ENCODE results near the gene HCFC1R1. TPM values are rescaled to one million over a fixed set of nuclear protein-coding genes. Genes with fewer than 3 reads are reported as not detected.
"Not testable (repeated sequence)": the region's sequence is repeated elsewhere in the genome, so short reads cannot be mapped to it uniquely, and the experiment has no call there.

HCFC1R1 gene
- total RNA-seq, 1 experiment from 2014 or later = 29.3 TPM

- no peak for DNase-seq (ENCODE audit: extremely low read depth, low read depth)
Measured at GRCh38 chr16:3057181-3058138, 33.7 kb upstream of the HCFC1R1 start.

- no peak for DNase-seq (ENCODE audit: extremely low read depth, low read depth)
Measured at GRCh38 chr16:3056336-3057180, 32.8 kb upstream of the HCFC1R1 start.

DNA sequence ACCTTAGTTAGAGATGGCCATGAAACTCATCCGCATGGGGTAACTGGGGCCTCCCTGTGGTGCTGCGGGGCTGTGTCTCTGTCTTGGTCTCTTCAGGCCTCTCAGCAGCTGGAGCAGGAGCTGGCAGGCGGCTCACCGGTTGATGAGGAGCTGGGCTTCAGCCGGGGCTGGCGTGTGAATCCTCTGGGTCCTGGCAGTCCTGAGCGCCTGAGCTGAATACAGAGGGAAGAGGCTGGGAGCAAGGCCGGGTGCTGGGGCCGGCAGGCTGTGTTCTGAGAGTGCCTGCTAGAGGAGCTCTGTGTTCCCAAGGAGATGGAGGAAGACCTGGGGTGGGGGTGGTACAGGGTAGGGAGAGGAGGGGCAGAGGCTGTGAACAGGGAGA is 32.0 kb upstream of the HCFC1R1 start:
- DNase-seq (ENCODE audit: extremely low read depth, low read depth) = not testable (repeated sequence)

- DNase-seq (ENCODE audit: extremely low read depth, low read depth) = no peak
Measured at GRCh38 chr16:3054965-3055733, 31.4 kb upstream of the HCFC1R1 start.

DNA sequence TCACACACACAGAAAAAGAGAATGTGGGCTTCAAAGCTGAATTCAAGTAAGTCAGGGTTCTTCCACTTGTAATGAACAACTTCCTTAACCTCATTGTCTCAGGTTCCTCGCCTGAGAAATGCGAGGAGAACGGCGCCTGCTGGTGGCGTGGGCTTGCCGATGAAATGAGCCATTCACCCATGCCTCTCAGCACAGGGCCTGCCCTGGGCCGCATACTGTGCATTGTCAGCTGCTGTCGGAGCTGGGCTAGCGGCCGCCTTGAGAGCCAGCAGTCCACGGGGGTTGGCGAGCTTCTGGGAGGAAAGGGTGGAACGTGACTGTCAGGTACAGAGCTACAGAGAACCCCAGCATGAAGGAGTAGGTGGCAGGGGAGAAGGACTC is 29.6 kb upstream of the HCFC1R1 start:
- not testable (repeated sequence) for DNase-seq (ENCODE audit: extremely low read depth, low read depth)

GRCh38 chr16:3052571-3053329 is 29.0 kb upstream of the HCFC1R1 start:
- DNase-seq (ENCODE audit: extremely low read depth, low read depth) = not testable (repeated sequence)

DNA sequence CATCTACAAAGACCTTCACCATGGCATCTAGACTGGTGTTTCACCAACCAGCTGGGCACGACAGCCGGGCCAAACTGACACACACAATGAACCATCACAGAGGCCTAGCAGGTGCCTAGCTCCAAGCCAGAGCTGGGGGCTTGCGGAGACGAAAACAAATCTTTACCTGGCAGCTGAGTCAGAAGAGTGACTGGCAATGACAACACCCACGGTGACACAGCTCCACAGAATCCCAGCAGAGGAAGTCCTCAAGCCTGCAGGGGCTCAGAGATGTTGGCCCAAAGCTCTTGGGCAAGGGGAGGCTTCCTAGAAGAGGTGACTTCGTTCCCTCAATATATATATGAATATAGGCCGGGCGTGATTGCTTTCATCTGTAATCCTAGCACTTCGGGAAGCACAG is 27.8 kb upstream of the HCFC1R1 start:
- DNase-seq (ENCODE audit: extremely low read depth, low read depth) = no peak

DNA sequence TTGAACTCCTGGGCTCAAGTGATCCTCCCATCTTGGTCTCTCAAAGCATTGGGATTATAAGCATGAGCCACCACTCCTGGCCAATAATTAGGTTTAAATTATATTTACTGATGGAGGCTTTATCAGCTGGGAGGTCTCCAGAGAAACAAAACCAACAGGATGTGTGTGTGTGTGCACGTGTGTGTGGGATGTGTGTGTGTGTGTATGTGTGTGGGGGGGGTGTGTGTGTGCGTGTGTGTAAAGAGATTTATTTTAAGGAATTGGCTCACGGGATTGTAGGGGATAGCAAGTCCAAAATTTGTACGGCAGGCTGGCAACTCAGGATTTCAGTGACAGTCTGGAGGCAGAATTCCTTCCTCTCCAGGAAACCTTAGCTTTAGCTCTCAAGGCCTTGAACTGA is 27.3 kb upstream of the HCFC1R1 start:
- no peak for DNase-seq (ENCODE audit: extremely low read depth, low read depth)

GRCh38 chr16:3050487-3050886 is 26.7 kb upstream of the HCFC1R1 start:
- no peak for DNase-seq (ENCODE audit: extremely low read depth, low read depth)

DNA sequence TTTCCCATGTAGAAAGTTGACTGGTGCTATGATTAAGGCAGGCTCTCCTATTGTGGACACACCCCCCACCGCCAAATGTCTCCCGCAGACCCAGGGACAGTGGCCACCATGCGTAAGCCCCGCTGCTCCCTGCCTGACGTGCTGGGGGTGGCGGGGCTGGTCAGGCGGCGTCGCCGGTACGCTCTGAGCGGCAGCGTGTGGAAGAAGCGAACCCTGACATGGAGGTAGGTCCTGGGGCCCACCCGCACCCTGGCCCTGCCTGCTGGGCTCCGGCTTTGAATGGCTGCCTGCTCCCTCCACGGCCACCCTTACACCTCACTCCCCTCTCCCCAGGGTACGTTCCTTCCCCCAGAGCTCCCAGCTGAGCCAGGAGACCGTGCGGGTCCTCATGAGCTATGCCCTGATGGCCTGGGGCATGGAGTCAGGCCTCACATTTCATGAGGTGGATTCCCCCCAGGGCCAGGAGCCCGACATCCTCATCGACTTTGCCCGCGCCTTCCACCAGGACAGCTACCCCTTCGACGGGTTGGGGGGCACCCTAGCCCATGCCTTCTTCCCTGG is 26.3 kb upstream of the HCFC1R1 start:
- no peak for DNase-seq (ENCODE audit: extremely low read depth, low read depth)

GRCh38 chr16:3047387-3047720 is 23.6 kb upstream of the HCFC1R1 start:
- no peak for DNase-seq (ENCODE audit: extremely low read depth, low read depth)

- no peak for DNase-seq (ENCODE audit: extremely low read depth, low read depth)
Measured at GRCh38 chr16:3046641-3047386, 23.1 kb upstream of the HCFC1R1 start.

DNA sequence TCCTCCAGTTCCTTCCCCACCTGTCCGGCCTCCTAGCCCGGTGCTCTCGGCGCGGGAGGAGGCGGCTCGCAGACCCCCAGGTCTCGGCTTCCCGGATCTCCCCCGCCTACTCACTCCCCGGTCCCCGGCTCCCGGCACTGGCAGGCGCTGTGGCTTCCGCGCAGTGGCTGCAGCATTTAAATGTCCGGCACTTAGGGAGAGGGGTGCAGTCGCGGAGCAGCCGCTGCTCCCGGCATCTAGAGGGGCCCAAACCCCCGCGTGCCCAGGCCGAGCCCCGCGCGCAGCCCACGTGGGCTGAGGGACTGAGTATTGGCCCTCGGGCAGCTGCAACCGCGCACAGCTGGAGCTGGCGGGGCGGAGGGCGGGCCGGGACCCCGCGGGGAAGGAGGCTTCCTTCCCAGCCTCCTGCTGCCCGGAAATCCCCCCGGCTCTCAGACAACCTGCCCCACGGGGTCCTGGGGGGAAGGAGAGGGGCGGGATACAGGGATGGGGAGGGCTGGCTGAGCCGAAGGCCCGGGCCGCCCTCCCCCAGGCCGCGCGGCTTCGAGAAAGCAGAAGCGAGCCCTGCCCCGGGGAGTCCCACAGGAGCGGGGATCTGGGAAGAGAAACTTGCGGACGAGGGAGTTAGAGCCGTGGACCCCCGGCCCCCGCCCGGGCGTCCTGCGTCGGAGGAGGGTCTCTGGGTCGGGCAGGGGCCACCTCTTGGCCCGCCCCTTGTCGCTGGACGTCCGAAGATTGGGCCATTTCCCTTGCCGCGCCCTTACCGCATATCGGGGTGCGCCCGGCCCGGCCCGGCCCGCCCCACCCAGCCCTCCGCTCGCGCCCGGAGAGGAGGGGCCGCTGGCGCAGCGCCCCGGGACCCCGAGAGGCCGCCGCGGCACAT is 22.3 kb upstream of the HCFC1R1 start, which contains the start of gene MMP25:
MMP25 (plus strand) TSS at position 804 of the 883 bp plus-strand sequence. CDS start 357 bp downstream, outside the sequence.
- DNase-seq (ENCODE audit: extremely low read depth, low read depth) = no peak

GRCh38 chr16:3044708-3045107 is 21.0 kb upstream of the HCFC1R1 start:
- no peak for DNase-seq (ENCODE audit: extremely low read depth, low read depth)

- no peak for DNase-seq (ENCODE audit: extremely low read depth, low read depth)
Measured at GRCh38 chr16:3042376-3042775, 18.6 kb upstream of the HCFC1R1 start.

GRCh38 chr16:3038896-3039295 is 15.2 kb upstream of the HCFC1R1 start:
- no peak for DNase-seq (ENCODE audit: extremely low read depth, low read depth)

- no peak for DNase-seq (ENCODE audit: extremely low read depth, low read depth)
Measured at GRCh38 chr16:3038256-3038655, 14.5 kb upstream of the HCFC1R1 start.

- DNase-seq (ENCODE audit: extremely low read depth, low read depth) = no peak
Measured at GRCh38 chr16:3036726-3037315, 13.1 kb upstream of the HCFC1R1 start, which contains the start of gene BICDL2. TSS of gene BICDL2 (minus strand) at chr16:3036944. CDS start at chr16:3035496, 1,448 bp downstream.
